ENCODE measurements around the gene MICU1.

The MICU1 gene

GRCh38 chr10:72630144-72630543 lies 4.3 kb upstream of the MICU1 start:
- no peak for DNase-seq

GRCh38 chr10:72626444-72626754 lies 520 bp upstream of the MICU1 start:
- no peak for DNase-seq

- DNase-seq = no peak
Observed at GRCh38 chr10:72625276-72625607, 637 bp downstream of the MICU1 start.

- no peak for DNase-seq
Observed at GRCh38 chr10:72622271-72622670, 3.6 kb downstream of the MICU1 start.

- DNase-seq = no peak
Observed at GRCh38 chr10:72616716-72617115, 9.2 kb downstream of the MICU1 start.

- DNase-seq = no peak
Observed at GRCh38 chr10:72615970-72616369, 9.9 kb downstream of the MICU1 start.

- DNase-seq = no peak
Observed at GRCh38 chr10:72612203-72612826, 13.6 kb downstream of the MICU1 start.

GRCh38 chr10:72611783-72612182 lies 14.1 kb downstream of the MICU1 start:
- DNase-seq = no peak

- no peak for DNase-seq
Observed at GRCh38 chr10:72610466-72610865, 15.4 kb downstream of the MICU1 start.

GRCh38 chr10:72605122-72605521 lies 20.8 kb downstream of the MICU1 start:
- DNase-seq = no peak

GRCh38 chr10:72601144-72601543 lies 24.7 kb downstream of the MICU1 start:
- DNase-seq = no peak

GRCh38 chr10:72598769-72599701 lies 26.8 kb downstream of the MICU1 start:
- no peak for DNase-seq

GRCh38 chr10:72597897-72598296 lies 28.0 kb downstream of the MICU1 start:
- DNase-seq = no peak

GRCh38 chr10:72595436-72595835 lies 30.4 kb downstream of the MICU1 start:
- DNase-seq = no peak

- DNase-seq = no peak
Observed at GRCh38 chr10:72593963-72594362, 31.9 kb downstream of the MICU1 start.

- DNase-seq = no peak
Observed at GRCh38 chr10:72588266-72588665, 37.6 kb downstream of the MICU1 start.

- no peak for DNase-seq
Observed at GRCh38 chr10:72587568-72587967, 38.3 kb downstream of the MICU1 start.

- no peak for DNase-seq
Observed at GRCh38 chr10:72574636-72575035, 51.2 kb downstream of the MICU1 start.

GRCh38 chr10:72573079-72573478 lies 52.8 kb downstream of the MICU1 start:
- DNase-seq = no peak

GRCh38 chr10:72567889-72568640 lies 57.8 kb downstream of the MICU1 start:
- DNase-seq = no peak

GRCh38 chr10:72567421-72567820 lies 58.5 kb downstream of the MICU1 start:
- DNase-seq = no peak

- DNase-seq = no peak
Observed at GRCh38 chr10:72564596-72564995, 61.3 kb downstream of the MICU1 start.

- DNase-seq = no peak
Observed at GRCh38 chr10:72563327-72563932, 62.4 kb downstream of the MICU1 start.

Data from activated effector memory CD4-positive, alpha-beta T cell treated with anti-CD3 and anti-CD28 coated beads, Interleukin-2, amount 50 U/mL, for 16 hours (primary cell).